K562 (cell line): ENCODE measurements around the gene RAB31. TPM values are rescaled to one million over a fixed set of nuclear protein-coding genes. Genes with fewer than 3 reads are reported as not detected.

Experiments
- ATAC-seq: fragments of 200-7000 bp; cut with Tn5 transposase; 3 replicates; pipeline ENCODE4 v1.9.1; 2020; ENCODE audit warnings: moderate library complexity
- BruUV-seq: library from RNA; stranded (reverse); fragments of 400-500 nt; replicated peaks from 2 replicates; lab custom pipeline; 2021; lab: Mats Ljungman, UMichigan
- CTCF ChIA-PET: fragments of 300-600 bp; formaldehyde crosslinking; extraction: SDS; loops from one replicate; lab custom pipeline; 2021; ENCODE audit warnings: low intra/inter-chr PET ratio; lab: Yijun Ruan, JAX
- POLR2A ChIA-PET: fragments of 300-600, 350-650 bp; sonication (Branson Sonifier 250); formaldehyde crosslinking; extraction: SDS; loops from one replicate; lab custom pipeline; 2021; ENCODE audit warnings: antibody characterized with exemption, inconsistent platforms; lab: Yijun Ruan, JAX
- DNase-seq, 4 experiments: peaks; one replicate each; pipeline versions ENCODE4 v3.0.0 to v3.0.0-alpha.2; 2011 to 2018; ENCODE audit warnings: low spot score in 3 of 4, mixed read lengths in 3 of 4; ENCODE audit errors: extremely low read depth in 1 of 4
- FAIRE-seq: peaks from 2 replicates; lab custom pipeline; 2011; peaks lifted over from hg19 to GRCh38; lab: Jason Lieb, UNC
- H2AFZ ChIP-seq: 2 replicates; pipeline ENCODE4 v1.6.0; 2011; ENCODE audit warnings: low read depth, low read length, control low read depth, inconsistent platforms
- H3K27ac ChIP-seq: fragments of 200-600 bp; 3 replicates; pipeline ENCODE4 v1.8.0; 2011; ENCODE audit warnings: low read depth, mild to moderate bottlenecking, control low read depth, inconsistent platforms, low read length, moderate library complexity, mixed read lengths; ENCODE audit errors: extremely low read depth
- H3K27me3 ChIP-seq, 2 experiments: fragments of 300-600 bp in 1 of 2; 2 replicates in 1 of 2; 3 replicates in 1 of 2; pipeline versions ENCODE4 v1.6.0 to v1.8.0; 2011; ENCODE audit warnings: inconsistent platforms in 2 of 2, low read length in 2 of 2, mild to moderate bottlenecking in 1 of 2, mixed read lengths in 1 of 2, moderate library complexity in 1 of 2; ENCODE audit not compliant: control insufficient read depth in 2 of 2, insufficient read depth in 2 of 2
- H3K36me3 ChIP-seq: fragments of 300-600 bp; 3 replicates; pipeline ENCODE4 v1.8.0; 2011; ENCODE audit warnings: mild to moderate bottlenecking, low read length, inconsistent platforms; ENCODE audit not compliant: control insufficient read depth, insufficient read depth
- H3K4me1 ChIP-seq, 2 experiments: fragments of 200-600 bp in 1 of 2; replicated peaks in 1 of 2; 2 replicates in 1 of 2; 3 replicates in 1 of 2; pipeline versions ENCODE4 v1.5.1 to v1.8.0; 2011; ENCODE audit warnings: inconsistent platforms in 2 of 2, low read length in 2 of 2, mild to moderate bottlenecking in 1 of 2, mixed read lengths in 1 of 2, moderate library complexity in 1 of 2; ENCODE audit not compliant: control insufficient read depth in 2 of 2, insufficient read depth in 2 of 2
- H3K4me2 ChIP-seq: 2 replicates; pipeline ENCODE4 v1.6.1; 2011; ENCODE audit warnings: low read length, control low read depth, inconsistent platforms, mixed read lengths; ENCODE audit not compliant: insufficient read depth
- H3K4me3 ChIP-seq: fragments of 200-600 bp; sonication (generic), shearing (Covaris generic); 2 replicates; pipeline ENCODE4 v1.5.1; 2016; ENCODE audit warnings: control low read depth, inconsistent platforms
- H3K79me2 ChIP-seq: fragments of 200-600 bp; 3 replicates; pipeline ENCODE4 v1.8.0; 2011; ENCODE audit warnings: low read length, inconsistent platforms; ENCODE audit not compliant: control insufficient read depth, insufficient read depth
- H3K9ac ChIP-seq, 2 experiments: 2 replicates each; pipeline versions ENCODE4 v1.6.0 to v1.6.1; 2011; ENCODE audit warnings: low read depth in 2 of 2, low read length in 2 of 2, control low read depth in 1 of 2, inconsistent platforms in 1 of 2, mild to moderate bottlenecking in 1 of 2, mixed read lengths in 1 of 2; ENCODE audit not compliant: insufficient read depth in 1 of 2
- H3K9me1 ChIP-seq: one replicate; pipeline ENCODE4 v1.6.0; 2011; ENCODE audit warnings: inconsistent platforms, mild to moderate bottlenecking, low read length, moderate library complexity; ENCODE audit not compliant: control insufficient read depth, insufficient read depth
- H3K9me3 ChIP-seq: replicated peaks from 2 replicates; pipeline ENCODE4 v1.5.1; 2011; ENCODE audit warnings: low read depth, low read length, inconsistent platforms; ENCODE audit not compliant: control insufficient read depth, insufficient read depth
- H4K20me1 ChIP-seq: replicated peaks from 2 replicates; pipeline ENCODE4 v1.6.1; 2011; ENCODE audit warnings: low read length, inconsistent platforms, mixed read lengths; ENCODE audit not compliant: control insufficient read depth, insufficient read depth
- CREB3L1 ChIP-seq: fragments of 450-650 bp; IDR thresholded peaks from 2 replicates; pipeline ENCODE4 v1.6.1; 2014; ENCODE audit warnings: low read depth, mild to moderate bottlenecking, moderate library complexity, borderline replicate concordance
- SPI1 ChIP-seq: IDR thresholded peaks from 2 replicates; pipeline ENCODE4 v1.6.1; 2011; ENCODE audit warnings: low read depth, low read length, control low read depth, borderline replicate concordance
- WGBS: fragments of 100-300 bp; shearing (Covaris generic); methylation state at CpG from one replicate; pipeline ENCODE4 v1.1.6; 2016; ENCODE audit warnings: low coverage, mixed read lengths; ENCODE audit not compliant: insufficient coverage; ENCODE audit errors: missing lambda C conversion rate; 5-methylcytosine and 5-hydroxymethylcytosine counted together
- in situ Hi-C: fragments of 300-500 bp; cut with MboI; formaldehyde crosslinking; loops from 4 replicates; pipeline ENCODE4 v1.15.0; 2018; ENCODE audit warnings: inconsistent platforms, mixed read lengths
- intact Hi-C: fragments of 100-400 bp; cut with micrococcal nuclease; formaldehyde crosslinking; loops from 2 replicates; pipeline ENCODE4 v1.14.2; 2022
- polyA plus RNA-seq, 8 experiments: library from polyadenylated mRNA; depleted of rRNA in 4 of 8; stranded (reverse) in 5 of 8; unstranded in 3 of 8; fragments of >200 nt; fragmentation: Nextera tagmentation in 2 of 8; fragmentation: Illumina TruSeq in 1 of 8; extraction: Ambion mirVana in 2 of 8; extraction: Trizol in 1 of 8; gene quantifications; 2 replicates each; pipeline versions ENCODE4 v1.2.1 to v1.2.3, GENCODE V29; 2011 to 2014; ENCODE audit warnings: inconsistent platforms in 1 of 8, missing spikeins in 1 of 8
- total RNA-seq, 7 experiments: library from RNA; depleted of rRNA in 6 of 7; stranded (reverse); fragments of >200 nt in 6 of 7; fragmentation: Illumina TruSeq in 2 of 7; extraction: Trizol in 2 of 7; gene quantifications; 2 replicates each; pipeline versions ENCODE4 v1.2.1 to v1.2.3, GENCODE V29; 2011 to 2021; ENCODE audit warnings: low replicate concordance in 1 of 7
- TF ChIP-seq, protein P1 (sequence below), 2 experiments: IDR thresholded peaks; 2 replicates each; pipeline ENCODE4 v1.6.1; 2012; ENCODE audit warnings: improper control_type of control experiment in 2 of 2, low read depth in 2 of 2, low read length in 2 of 2, borderline replicate concordance in 1 of 2

The RAB31 gene
- total and polyA plus RNA-seq, 9 of the 15 experiments (the other 6 are each of a cell fraction or from before 2014, with no cell fraction given): 20.7 to 70.4 (median 41.3) TPM

DNA sequence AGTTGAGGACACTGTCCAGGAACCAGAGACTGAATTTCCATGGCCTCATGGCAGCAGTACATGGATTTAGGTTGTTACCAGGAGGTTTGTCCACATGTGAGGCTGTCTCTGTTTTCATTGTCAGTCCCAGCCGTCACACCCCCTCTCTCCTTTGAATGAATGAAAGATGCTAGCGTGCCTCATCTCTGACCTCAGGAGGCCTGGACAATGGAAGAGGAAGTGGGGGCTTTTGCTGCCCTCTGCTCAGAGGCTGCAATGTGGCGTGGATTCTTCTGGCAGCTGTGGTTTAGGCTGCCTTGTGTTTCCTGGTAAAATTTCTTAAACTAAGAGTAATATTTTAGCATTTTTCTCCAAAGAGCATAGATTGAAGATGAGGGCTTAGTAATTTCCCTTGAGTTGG lies 47.5 kb downstream of the RAB31 start:
- no peaks in the 10 kb centered on the region for H3K9me3 ChIP-seq
- H3K4me2 ChIP-seq: no peak overlapping the region
- H3K4me3 ChIP-seq: no peak overlapping the region
- DNase-seq (no peak), FAIRE-seq (no peak), ATAC-seq (no peak)
- H3K9me1 ChIP-seq: no peaks in the 10 kb centered on the region
- H3K4me1 ChIP-seq: peaks cover 19 to 27% of the 10 kb centered on the region in 2 experiments
- H3K27me3 ChIP-seq: no peaks in the 10 kb centered on the region
- BruUV-seq: no TSS peak
- H3K9ac ChIP-seq: no peak overlapping the region; a peak in 1 of 4 replicates
- no peak overlapping the region for H2AFZ ChIP-seq
- ChIA-PET POLR2A (interaction anchor here (0.6 to 1.4 kb wide), 4 partner anchors 12 to 1090 kb away, joined by 3 to 5 read pairs (median 3); no protein-coding TSS in a partner anchor), CTCF (no interaction called here)
- peaks cover 32% of the 10 kb centered on the region for H3K79me2 ChIP-seq
- intact Hi-C loops: no loop called here
- 57% methylated on average over 3 of the region's 3 CpGs for WGBS
- TF ChIP-seq, protein P1, sequence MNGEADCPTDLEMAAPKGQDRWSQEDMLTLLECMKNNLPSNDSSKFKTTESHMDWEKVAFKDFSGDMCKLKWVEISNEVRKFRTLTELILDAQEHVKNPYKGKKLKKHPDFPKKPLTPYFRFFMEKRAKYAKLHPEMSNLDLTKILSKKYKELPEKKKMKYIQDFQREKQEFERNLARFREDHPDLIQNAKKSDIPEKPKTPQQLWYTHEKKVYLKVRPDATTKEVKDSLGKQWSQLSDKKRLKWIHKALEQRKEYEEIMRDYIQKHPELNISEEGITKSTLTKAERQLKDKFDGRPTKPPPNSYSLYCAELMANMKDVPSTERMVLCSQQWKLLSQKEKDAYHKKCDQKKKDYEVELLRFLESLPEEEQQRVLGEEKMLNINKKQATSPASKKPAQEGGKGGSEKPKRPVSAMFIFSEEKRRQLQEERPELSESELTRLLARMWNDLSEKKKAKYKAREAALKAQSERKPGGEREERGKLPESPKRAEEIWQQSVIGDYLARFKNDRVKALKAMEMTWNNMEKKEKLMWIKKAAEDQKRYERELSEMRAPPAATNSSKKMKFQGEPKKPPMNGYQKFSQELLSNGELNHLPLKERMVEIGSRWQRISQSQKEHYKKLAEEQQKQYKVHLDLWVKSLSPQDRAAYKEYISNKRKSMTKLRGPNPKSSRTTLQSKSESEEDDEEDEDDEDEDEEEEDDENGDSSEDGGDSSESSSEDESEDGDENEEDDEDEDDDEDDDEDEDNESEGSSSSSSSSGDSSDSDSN (IDR thresholded peaks at IDR 0.05; ENCODE audit: borderline replicate concordance in 1 of 2, low read depth in 2 of 2, low read length in 2 of 2): no peak
- TF ChIP-seq SPI1 (peak; percentile 83), CREB3L1 (no peak)
- no peaks in the 10 kb centered on the region for H4K20me1 ChIP-seq
- H3K27ac ChIP-seq: no peak overlapping the region
- in situ Hi-C loops: no loop called here
- no peaks in the 10 kb centered on the region; the same call in 2 of the 3 replicates for H3K36me3 ChIP-seq
